LNCaP clone FGC (cell line): ENCODE data around the gene FIBP.

Source experiments
- DNase-seq: peaks from one replicate; pipeline ENCODE4 v3.0.0-alpha.2; 2011; ENCODE audit warnings: low read depth
- H3K4me3 ChIP-seq: 2 replicates; pipeline ENCODE4 v1.5.1; 2011; ENCODE audit warnings: mild to moderate bottlenecking, low read depth, low read length, control low read depth
- TF ChIP-seq, protein P1 (sequence below): IDR thresholded peaks from 2 replicates; pipeline ENCODE4 v1.5.1; 2012; ENCODE audit warnings: mild to moderate bottlenecking; ENCODE audit not compliant: control insufficient read depth, insufficient read depth; ENCODE audit errors: extremely low read depth

Gene FIBP

DNA sequence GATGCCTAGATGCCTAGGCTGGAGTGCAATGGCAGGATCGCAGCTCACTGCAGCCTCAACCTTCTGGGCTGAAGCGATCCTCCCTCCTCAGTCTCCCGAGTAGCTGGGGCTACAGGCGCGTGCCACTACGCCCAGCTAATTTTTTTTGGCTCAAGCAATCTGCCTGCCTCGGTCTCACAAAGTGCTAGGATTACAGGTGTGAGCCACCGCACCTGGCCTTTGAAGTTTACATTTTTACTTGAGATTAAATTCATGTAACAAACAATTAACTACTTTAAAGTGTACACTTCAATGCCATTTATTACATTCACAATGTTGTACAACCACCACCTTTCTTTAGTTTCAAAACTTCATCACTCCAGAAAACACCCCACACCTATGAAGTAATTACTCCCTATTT is 15.4 kb upstream of the FIBP start:
- TF ChIP-seq, protein P1, sequence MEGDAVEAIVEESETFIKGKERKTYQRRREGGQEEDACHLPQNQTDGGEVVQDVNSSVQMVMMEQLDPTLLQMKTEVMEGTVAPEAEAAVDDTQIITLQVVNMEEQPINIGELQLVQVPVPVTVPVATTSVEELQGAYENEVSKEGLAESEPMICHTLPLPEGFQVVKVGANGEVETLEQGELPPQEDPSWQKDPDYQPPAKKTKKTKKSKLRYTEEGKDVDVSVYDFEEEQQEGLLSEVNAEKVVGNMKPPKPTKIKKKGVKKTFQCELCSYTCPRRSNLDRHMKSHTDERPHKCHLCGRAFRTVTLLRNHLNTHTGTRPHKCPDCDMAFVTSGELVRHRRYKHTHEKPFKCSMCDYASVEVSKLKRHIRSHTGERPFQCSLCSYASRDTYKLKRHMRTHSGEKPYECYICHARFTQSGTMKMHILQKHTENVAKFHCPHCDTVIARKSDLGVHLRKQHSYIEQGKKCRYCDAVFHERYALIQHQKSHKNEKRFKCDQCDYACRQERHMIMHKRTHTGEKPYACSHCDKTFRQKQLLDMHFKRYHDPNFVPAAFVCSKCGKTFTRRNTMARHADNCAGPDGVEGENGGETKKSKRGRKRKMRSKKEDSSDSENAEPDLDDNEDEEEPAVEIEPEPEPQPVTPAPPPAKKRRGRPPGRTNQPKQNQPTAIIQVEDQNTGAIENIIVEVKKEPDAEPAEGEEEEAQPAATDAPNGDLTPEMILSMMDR = no peak
- DNase-seq = no peak
- no peak overlapping the region for H3K4me3 ChIP-seq

DNA sequence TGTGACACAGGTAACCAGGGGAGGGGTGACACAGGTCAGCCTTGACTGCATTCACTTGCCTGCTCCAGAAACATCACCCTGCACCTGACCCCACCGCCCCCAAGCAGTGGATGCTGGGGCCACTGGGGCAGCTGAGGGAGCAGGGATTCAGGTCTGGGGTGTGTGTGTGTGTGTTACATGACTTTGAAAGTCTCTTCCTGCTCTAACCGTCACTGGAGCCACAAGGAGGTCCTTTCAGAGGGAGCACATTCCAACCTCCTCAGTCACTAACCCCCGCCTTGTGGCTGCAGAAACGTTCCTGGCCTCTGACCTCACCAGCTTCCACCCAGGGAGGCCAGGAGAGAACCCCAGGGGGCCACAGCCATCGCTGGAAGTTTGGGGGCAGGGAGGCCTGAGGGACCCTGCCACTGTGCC is 14.8 kb upstream of the FIBP start:
- TF ChIP-seq, protein P1 = no peak
- H3K4me3 ChIP-seq = no peak overlapping the region
- no peak for DNase-seq

DNA sequence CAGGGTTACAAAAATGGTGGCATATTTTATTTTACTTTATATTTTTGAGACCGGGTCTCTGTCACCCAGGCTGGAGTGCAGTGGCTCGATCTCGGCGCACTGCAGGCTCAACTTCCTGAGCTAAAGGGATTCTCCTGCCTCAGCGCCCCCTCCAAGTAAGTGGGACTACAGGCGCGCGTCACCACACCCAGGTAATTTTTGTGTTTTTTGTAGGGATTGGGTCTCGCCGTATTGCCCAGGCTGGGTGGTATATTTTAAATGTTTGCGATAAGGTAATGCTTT is 12.6 kb upstream of the FIBP start:
- DNase-seq = no peak
- TF ChIP-seq, protein P1 = no peak
- H3K4me3 ChIP-seq = peak overlapping the region; percentile 46

DNA sequence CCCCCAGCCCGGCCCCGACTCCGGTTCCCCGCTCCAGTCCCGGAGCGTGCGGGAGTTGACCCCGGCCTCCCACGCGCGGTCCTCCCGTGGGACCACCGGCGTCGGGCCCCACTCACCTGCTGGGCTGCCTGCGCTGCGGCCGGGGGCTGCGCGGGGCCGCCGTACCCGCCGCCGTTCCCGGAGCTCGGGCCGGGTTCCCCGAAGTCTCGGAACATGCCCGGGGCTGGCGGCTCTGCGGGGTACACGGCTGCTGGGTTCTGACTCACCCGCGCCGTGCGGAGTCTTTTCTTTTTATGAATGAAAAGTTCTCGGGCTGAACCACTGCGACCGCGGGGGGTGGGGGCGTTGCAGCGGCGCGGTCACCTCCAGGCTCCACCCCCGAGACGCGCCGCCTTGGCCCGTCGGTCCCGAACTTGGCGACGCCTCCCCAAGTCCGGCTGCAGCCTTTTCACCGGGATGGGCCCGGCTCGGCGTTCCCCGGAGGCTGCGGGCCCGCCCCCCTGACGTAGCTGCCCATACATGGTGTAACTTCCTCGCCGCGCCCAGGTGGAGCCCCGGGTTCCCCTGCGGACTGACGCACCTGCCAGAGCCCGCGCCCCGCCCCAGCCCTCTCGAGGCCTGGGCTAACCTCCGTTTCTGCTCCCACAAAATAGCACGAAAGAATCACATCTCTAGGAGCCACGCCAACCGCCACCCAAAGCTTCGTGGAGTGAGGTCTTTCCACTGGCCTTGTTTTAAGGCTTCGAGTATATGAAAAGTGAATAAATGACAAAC is 12.0 kb upstream of the FIBP start, which contains the start of gene FOSL1:
TSS of gene FOSL1 (minus strand) at position 264 of the 774 bp plus-strand sequence. CDS start at position 215, 49 bp downstream.
- H3K4me3 ChIP-seq = peak within 1 kb of the TSS; percentile 46
- TF ChIP-seq, protein P1 = no peak

DNA sequence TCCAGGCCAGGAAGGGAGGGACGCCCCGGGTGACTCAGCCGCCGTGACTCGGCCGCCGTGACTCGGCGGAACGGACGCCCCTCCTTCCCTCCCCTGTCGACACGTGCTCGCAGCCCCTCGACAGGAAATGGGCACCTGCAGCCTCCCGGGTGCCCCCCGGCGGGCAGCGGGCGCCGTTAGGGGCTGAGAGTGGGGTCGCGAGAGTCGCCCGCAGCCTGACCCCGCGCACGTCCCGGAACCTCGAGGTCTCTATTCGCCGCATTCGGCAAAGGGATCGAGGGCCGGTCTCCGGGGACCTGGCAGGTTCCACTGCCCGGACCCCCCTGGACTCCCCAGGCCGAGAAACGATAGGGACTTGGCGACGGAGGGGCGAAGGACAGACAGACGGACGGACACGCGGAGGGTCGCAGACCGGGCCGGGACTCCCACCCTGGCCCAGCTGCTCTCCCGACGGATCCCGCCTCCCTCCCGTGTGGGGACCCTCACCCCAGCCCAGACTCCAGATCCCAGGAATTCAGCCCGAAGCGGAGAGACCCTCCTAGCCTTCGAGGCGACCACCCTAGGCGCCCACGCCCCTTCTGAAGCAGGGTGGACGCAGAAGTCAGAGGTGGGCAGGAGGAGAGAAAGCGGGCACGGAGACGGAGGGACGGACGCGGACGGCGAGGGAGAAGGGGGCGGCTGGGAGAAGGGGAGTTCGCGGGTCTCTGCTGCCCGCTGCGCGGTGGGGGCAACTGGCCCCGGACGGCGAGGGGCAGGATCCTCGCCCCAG is 11.3 kb upstream of the FIBP start:
- DNase-seq = no peak
- TF ChIP-seq, protein P1 = no peak
- H3K4me3 ChIP-seq = peak overlapping the region; percentile 46

More for the DNA sequence above, 12.0 kb upstream of the FIBP start, which contains the start of gene FOSL1:
- peak; percentile 60 for DNase-seq

DNA sequence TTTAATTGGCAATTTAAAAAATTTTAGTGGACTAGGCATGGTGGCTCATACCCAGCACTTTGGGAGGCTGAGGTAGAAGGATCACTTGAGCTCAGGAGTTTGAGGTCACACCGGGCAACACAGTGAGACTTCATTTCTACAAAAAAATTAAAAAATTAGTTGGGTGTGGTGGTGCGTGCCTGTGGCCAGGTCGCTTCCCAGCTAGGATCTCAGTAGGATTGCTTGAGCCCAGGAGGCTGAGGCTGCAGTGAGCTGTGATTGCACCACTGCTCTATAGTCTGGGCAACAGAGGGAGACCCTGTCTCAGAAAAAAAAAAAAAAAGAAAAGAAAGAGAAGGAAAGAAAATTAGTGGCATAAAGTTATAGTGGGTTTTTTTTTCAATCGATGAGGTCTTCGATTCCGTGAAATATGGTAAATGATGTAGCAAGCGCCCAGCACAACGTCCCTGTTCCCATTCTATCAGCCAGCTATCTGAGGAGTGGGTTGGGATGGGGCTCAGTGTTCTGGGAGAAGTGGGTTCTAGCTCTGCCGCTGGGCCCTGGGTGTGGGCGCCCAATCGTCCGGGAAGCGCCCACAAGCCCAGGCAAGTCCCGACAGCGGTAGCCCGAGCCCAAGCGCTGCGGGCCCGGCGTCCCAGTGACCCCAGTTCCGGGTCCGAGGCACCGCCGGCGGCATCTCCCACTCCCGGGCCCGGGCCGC is 10.5 kb upstream of the FIBP start:
- no peak overlapping the region for H3K4me3 ChIP-seq
- TF ChIP-seq, protein P1 = no peak
- DNase-seq = no peak
